ENCODE results near the gene KIRREL3. TPM values are rescaled to one million over a fixed set of nuclear protein-coding genes. Genes with fewer than 3 reads are reported as not detected.

KIRREL3 gene
- total and polyA plus RNA-seq, 2 of the 4 experiments (the other 2 are of a cell fraction), result 10.9 to 15.9 TPM

- H3K4me1 ChIP-seq (ENCODE audit: control insufficient read depth, insufficient read depth, low read length), result peaks cover 2% of the 10 kb centered on the region; the same call in 1 of the 2 replicates
- H3K23ac ChIP-seq (ENCODE audit: low read depth, low read length), result no peak overlapping the region
- H4K20me1 ChIP-seq (ENCODE audit: insufficient read depth, low read length), result no peaks in the 10 kb centered on the region; the same call in 1 of the 2 replicates
- no peaks in the 10 kb centered on the region for H3K27me3 ChIP-seq (ENCODE audit: control insufficient read depth, insufficient read depth, low read length)
- H4K91ac ChIP-seq (ENCODE audit: insufficient read depth, low read depth, low read length), result no peak overlapping the region
- ChIA-PET CTCF (no interaction called here), POLR2A (ENCODE audit: unreplicated experiment) (no interaction called here)
- intact Hi-C loops (cut with micrococcal nuclease), result no loop called here
- TF ChIP-seq USF2 (IDR thresholded peaks at IDR 0.05; ENCODE audit: low read depth, low read length) (no peak), BHLHE40 (IDR thresholded peaks at IDR 0.05; ENCODE audit: low read depth, low read length) (no peak), MAZ (IDR thresholded peaks at IDR 0.05; ENCODE audit: borderline replicate concordance, low read depth, low read length) (no peak), POLR2A (IDR thresholded peaks at IDR 0.05; ENCODE audit: low read depth, low read length) (no peak), NFE2L2 (IDR thresholded peaks at IDR 0.05; ENCODE audit: low read depth, low read length) (no peak), FOS (IDR thresholded peaks at IDR 0.05; ENCODE audit: low read depth, low read length) (no peak), RCOR1 (IDR thresholded peaks at IDR 0.05; ENCODE audit: insufficient replicate concordance, low read length) (no peak), RFX5 (IDR thresholded peaks at IDR 0.05; ENCODE audit: low read depth, low read length) (no peak), SMC3 (IDR thresholded peaks at IDR 0.05; ENCODE audit: low read depth, low read length) (no peak), RAD21 (IDR thresholded peaks at IDR 0.05; ENCODE audit: low read length) (no peak), MAFK (IDR thresholded peaks at IDR 0.05; ENCODE audit: low read depth, low read length) (no peak), MXI1 (IDR thresholded peaks at IDR 0.05; ENCODE audit: borderline replicate concordance, low read depth, low read length) (no peak)
- no peak overlapping the region for H2BK15ac ChIP-seq (ENCODE audit: low read depth, low read length)
- no peak overlapping the region for H2BK120ac ChIP-seq (ENCODE audit: low read depth, low read length)
- no peak overlapping the region for H3K27ac ChIP-seq (ENCODE audit: insufficient read depth, low read length)
- no peak overlapping the region for H3K14ac ChIP-seq (replicated peaks; ENCODE audit: low read depth, low read length)
- H3K36me3 ChIP-seq (ENCODE audit: control insufficient read depth, insufficient read depth, low read length), result no peaks in the 10 kb centered on the region
- WGBS, 2 experiments (ENCODE audit: extremely low coverage in 2 of 2, insufficient read length in 1 of 2), result no CpG with 5 or more reads among the region's 5 CpGs
- no peak overlapping the region for H3K4me2 ChIP-seq (ENCODE audit: low read depth, low read length)
- in situ Hi-C loops (cut with MboI; ENCODE audit: low sequenced_read_pairs), result no loop called here
- H2BK5ac ChIP-seq (ENCODE audit: low read depth, low read length, poor library complexity, severe bottlenecking), result no peak overlapping the region
- no peak overlapping the region for H4K5ac ChIP-seq (ENCODE audit: low read depth, low read length)
- H3K9me3 ChIP-seq (ENCODE audit: control insufficient read depth, insufficient read depth, low read length), result no peaks in the 10 kb centered on the region
- H2AFZ ChIP-seq (replicated peaks; ENCODE audit: low read length, poor library complexity), result no peak overlapping the region
- no peak overlapping the region for H2AK9ac ChIP-seq (replicated peaks; ENCODE audit: low read depth, low read length, poor library complexity)
- no peak overlapping the region for H3K56ac ChIP-seq (ENCODE audit: extremely low read depth, insufficient read depth, low read length)
- BruUV-seq (replicated peaks), result no TSS peak
- no peak overlapping the region for H3K18ac ChIP-seq (ENCODE audit: low read depth, low read length)
- no peak overlapping the region for H3K4me3 ChIP-seq (ENCODE audit: insufficient read depth, low read depth, low read length)
- no peak overlapping the region for H3K4ac ChIP-seq (ENCODE audit: low read depth, low read length)
- H3K9ac ChIP-seq (ENCODE audit: low read depth, low read length), result no peak overlapping the region
- H2BK20ac ChIP-seq (ENCODE audit: low read depth, low read length), result no peak overlapping the region
- no peak for ATAC-seq (ENCODE audit: low read depth)
- peaks cover 3 to 4% of the 10 kb centered on the region in 2 experiments; a peak in 3 of 4 replicates for H3K79me1 ChIP-seq (ENCODE audit: low read depth in 1 of 2, low read length in 2 of 2)
- peaks cover 5% of the 10 kb centered on the region; the same call in 1 of the 2 replicates for H3K9me1 ChIP-seq (ENCODE audit: insufficient read depth, low read length)
- dilution Hi-C loops (cut with HindIII; ENCODE audit: low sequenced_read_pairs, unreplicated experiment), result no loop called here
- DNase-seq, result no peak
- no peak overlapping the region for H2AK5ac ChIP-seq (ENCODE audit: low read depth, low read length)
- no peak overlapping the region for H4K8ac ChIP-seq (ENCODE audit: low read depth in 2 of 2, low read length in 2 of 2)
Measured at GRCh38 chr11:126387857-126388256, 612.7 kb downstream of the KIRREL3 start.

Data from IMR-90 (cell line).